ENCODE measurements around the gene SERPINB6.

The SERPINB6 gene

DNA sequence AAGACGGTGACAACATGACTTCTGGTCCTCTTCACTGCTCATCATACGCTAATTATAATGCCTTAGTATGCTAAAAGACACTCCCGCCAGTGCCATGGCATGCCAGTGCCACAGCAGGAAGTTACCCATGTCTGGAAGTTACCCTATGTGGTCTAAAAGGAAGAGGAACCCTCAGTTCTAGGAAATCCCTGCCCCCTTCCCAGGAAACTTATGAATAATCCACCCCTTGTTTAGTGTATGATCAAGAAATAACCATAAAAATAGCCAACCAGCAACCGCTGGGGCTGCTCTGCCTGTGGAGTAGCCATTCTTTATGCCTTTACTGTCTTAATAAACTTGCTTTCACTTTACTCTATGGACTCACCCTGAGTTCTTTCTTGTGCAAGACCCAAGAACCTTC lies 52.4 kb downstream of the SERPINB6 start:
- H3K27ac ChIP-seq, result no peak overlapping the region
- TF ChIP-seq, protein P1, sequence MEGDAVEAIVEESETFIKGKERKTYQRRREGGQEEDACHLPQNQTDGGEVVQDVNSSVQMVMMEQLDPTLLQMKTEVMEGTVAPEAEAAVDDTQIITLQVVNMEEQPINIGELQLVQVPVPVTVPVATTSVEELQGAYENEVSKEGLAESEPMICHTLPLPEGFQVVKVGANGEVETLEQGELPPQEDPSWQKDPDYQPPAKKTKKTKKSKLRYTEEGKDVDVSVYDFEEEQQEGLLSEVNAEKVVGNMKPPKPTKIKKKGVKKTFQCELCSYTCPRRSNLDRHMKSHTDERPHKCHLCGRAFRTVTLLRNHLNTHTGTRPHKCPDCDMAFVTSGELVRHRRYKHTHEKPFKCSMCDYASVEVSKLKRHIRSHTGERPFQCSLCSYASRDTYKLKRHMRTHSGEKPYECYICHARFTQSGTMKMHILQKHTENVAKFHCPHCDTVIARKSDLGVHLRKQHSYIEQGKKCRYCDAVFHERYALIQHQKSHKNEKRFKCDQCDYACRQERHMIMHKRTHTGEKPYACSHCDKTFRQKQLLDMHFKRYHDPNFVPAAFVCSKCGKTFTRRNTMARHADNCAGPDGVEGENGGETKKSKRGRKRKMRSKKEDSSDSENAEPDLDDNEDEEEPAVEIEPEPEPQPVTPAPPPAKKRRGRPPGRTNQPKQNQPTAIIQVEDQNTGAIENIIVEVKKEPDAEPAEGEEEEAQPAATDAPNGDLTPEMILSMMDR (conservative IDR thresholded peaks at IDR 0.05), result no peak
- no peak for TF ChIP-seq ZFX (IDR thresholded peaks at IDR 0.05)

- TF ChIP-seq, protein P1 (conservative IDR thresholded peaks at IDR 0.05), result no peak
- no peak for TF ChIP-seq ZFX (IDR thresholded peaks at IDR 0.05)
- H3K27ac ChIP-seq, result no peak overlapping the region
Measured at GRCh38 chr6:2917801-2918445, 53.4 kb downstream of the SERPINB6 start.

DNA sequence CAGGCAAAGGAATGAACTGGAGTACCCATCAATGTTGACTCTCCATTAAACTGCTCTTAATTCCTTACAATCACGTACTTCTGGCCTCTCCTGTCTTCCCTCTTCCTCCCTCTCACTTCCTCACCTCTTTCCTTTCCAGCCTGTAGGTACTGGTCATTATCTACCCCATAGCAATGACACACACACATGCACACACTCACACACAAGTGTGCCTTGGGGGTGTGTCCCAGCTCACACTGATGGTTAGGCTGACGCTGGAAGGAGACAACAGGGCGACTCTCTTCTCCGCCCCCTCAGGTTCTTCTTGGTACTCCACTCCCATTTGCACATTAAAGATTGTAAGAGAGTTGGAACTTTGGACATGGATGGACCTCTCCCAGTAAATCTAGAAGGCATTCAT lies 54.3 kb downstream of the SERPINB6 start:
- H3K27ac ChIP-seq, result no peak overlapping the region
- TF ChIP-seq, protein P1 (conservative IDR thresholded peaks at IDR 0.05), result no peak; the same call in 1 of the 2 replicates
- no peak for TF ChIP-seq ZFX (IDR thresholded peaks at IDR 0.05)

- no peak overlapping the region for H3K27ac ChIP-seq
- TF ChIP-seq, protein P1 (conservative IDR thresholded peaks at IDR 0.05), result no peak
- TF ChIP-seq ZFX (IDR thresholded peaks at IDR 0.05), result no peak
Measured at GRCh38 chr6:2916158-2916925, 55.0 kb downstream of the SERPINB6 start.

- no peak for TF ChIP-seq ZFX (IDR thresholded peaks at IDR 0.05)
- TF ChIP-seq, protein P1 (conservative IDR thresholded peaks at IDR 0.05), result no peak
- no peak overlapping the region for H3K27ac ChIP-seq
Measured at GRCh38 chr6:2915150-2915549, 56.2 kb downstream of the SERPINB6 start.

DNA sequence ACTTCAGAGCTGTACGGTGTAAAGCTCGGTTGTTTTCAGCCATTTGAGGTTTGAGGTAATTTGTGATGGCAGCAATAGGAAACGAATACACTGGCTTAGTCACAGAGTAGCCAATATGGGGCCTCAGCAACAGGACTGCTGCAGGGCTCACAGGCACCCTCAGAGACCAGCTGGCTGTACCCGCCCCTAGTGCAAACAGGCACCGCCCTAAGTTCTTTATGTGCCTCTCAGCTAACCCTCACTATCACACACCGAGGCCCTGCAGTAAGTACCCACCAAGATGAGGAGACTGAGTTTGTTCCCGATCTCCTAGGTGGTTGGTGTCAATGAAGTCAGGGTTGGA lies 57.1 kb downstream of the SERPINB6 start:
- TF ChIP-seq, protein P1 (conservative IDR thresholded peaks at IDR 0.05), result no peak
- TF ChIP-seq ZFX (IDR thresholded peaks at IDR 0.05), result no peak
- H3K27ac ChIP-seq, result no peak overlapping the region

- TF ChIP-seq, protein P1 (conservative IDR thresholded peaks at IDR 0.05), result no peak
- TF ChIP-seq ZFX (IDR thresholded peaks at IDR 0.05), result no peak
- H3K27ac ChIP-seq, result no peak overlapping the region
Measured at GRCh38 chr6:2913621-2914317, 57.6 kb downstream of the SERPINB6 start.
